HG02885 (cell line): ENCODE measurements around the gene CDH4.

Experiments used
- ATAC-seq: cut with Tn5 transposase; IDR thresholded peaks from one replicate; pipeline ENCODE4 v1.9.1; 2021; ENCODE audit warnings: mild to moderate bottlenecking; ENCODE audit not compliant: unreplicated experiment, poor library complexity

The CDH4 gene

DNA sequence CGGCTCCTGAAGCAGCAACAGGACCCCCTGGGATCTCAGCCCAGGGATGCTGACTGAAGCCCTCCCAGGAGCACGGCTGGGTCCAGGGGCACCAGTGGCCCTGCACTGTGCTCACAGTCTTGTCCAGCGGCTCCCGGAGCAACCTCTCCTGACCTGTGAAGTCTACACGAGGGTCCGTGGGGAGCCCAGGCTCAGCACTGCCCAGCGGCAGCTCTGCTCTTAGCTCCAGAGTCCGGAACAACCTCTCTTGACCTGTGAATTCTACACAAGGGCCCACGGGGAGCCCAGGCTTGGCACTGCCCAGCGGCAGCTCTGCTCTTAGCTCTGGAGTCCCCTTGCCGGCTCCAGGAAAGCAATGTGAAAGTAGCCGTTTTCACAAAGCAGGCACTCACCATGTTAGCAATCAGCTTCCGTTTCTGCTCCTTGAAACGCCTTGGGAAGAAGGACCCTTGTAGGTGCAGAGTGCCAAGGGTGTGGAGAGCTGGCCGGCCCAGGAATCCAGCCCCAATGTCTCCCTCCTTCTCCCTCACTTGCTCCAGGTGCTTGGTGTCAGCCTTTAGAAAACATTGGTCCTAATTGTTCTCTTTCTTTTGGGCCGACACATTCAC lies 310.9 kb downstream of the CDH4 start:
- ATAC-seq: no peak

GRCh38 chr20:61564628-61565027 lies 312.6 kb downstream of the CDH4 start:
- no peak for ATAC-seq

- ATAC-seq: no peak
Measured at GRCh38 chr20:61565791-61566190, 313.7 kb downstream of the CDH4 start.

- no peak for ATAC-seq
Measured at GRCh38 chr20:61566691-61567090, 314.6 kb downstream of the CDH4 start.

- no peak for ATAC-seq
Measured at GRCh38 chr20:61567204-61567603, 315.1 kb downstream of the CDH4 start.

DNA sequence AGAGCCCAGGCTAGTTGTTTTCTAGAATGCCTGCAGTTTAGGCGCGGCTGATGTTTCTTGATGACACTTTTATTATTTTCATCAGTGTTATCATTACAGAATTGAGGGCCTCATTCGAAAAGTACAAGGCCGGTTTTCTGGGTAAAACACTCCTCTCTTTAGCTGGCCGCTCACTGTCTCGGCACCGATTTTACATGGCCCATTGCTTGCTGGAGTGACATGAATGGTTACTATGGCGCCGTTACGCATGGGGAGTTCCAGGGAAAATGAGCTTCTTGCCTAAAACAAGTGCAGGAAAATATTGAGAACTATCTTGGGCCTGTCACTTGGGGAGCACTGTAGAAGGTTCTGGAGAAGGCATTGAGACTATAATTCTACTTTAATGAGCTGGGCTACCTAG lies 317.8 kb downstream of the CDH4 start:
- ATAC-seq: no peak

DNA sequence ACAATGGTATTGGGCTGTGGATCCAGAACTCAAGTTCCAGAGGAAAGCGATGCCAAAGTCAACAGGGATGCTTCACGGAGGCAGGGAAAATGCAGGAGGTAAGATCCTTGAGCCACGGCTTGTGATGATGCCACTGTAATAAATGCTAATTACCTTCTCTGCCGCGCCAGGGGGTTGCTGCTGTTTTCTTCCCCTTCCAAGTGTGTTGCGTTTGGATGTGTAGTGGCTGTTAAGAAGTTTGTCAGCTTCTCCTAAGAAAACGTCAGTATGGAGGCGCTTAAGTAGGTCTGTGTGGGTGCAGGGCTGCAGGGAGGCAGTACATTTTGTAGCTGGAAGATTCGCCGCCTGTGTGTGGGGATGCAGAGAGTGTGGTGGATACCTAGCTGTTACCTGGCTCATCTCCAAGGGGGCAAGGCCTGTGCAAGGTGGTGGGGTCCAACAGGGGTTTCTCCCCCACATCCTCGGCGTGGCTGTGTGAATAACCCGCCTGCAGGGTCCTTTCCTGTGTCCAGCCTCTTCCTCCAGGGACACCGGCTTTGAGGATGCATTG lies 318.7 kb downstream of the CDH4 start:
- ATAC-seq: no peak

- no peak for ATAC-seq
Measured at GRCh38 chr20:61571221-61571620, 319.2 kb downstream of the CDH4 start.

GRCh38 chr20:61571916-61572711 lies 320.1 kb downstream of the CDH4 start:
- no peak for ATAC-seq

DNA sequence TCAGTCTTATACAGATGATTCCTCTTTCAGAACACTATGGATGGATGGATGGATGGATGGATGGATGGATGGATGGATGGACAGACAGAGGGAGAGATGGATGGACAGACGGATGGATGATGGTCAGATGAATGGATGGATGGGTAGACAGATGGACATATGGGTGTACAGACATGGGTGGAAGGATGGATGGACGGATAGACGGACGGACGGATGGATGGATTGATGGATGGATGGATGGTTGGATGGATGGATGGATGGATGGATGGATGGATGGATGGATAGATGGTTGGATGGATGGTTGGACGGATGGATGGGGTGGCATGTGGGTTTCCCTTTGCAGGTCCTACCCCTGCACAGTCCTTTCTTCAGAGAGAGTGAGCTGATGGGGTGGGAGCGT lies 320.7 kb downstream of the CDH4 start:
- no peak for ATAC-seq

- no peak for ATAC-seq
Measured at GRCh38 chr20:61573415-61574305, 321.6 kb downstream of the CDH4 start.

DNA sequence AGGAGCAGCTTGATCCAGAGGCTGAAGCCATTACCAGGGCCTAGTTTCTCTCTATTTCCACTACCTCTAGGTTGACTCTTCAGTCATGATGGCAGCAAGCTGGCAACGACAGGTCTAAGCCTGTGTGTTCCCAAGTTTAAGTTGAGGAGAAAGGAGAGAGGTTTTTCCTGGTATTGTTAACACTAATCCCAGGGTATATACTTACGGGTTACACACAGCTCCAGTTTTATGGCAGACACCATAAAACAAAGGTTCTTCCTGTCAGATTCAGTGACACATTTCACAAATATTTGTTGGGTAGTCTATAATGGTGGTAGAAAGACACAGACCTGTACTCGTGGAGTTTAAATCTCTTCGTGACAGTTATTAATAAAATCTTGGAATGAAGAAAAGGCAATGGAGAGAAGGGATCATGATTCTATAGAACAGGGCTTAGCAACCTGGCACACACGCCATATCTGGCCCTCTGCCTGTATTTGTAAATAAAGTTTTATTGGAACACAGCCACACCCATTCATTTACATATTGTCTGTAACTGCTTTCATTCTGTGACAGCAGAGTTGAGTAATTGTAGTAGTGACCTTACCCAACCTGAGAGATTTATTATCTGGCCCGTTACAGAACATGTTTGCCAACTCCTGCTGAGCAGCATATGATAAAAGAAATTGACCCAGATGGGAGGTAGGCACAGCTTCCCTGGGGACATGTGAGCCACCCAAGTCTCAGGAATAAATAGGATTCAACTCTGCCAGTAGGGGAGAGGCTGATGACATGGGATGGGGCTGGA lies 323.3 kb downstream of the CDH4 start:
- no peak for ATAC-seq

DNA sequence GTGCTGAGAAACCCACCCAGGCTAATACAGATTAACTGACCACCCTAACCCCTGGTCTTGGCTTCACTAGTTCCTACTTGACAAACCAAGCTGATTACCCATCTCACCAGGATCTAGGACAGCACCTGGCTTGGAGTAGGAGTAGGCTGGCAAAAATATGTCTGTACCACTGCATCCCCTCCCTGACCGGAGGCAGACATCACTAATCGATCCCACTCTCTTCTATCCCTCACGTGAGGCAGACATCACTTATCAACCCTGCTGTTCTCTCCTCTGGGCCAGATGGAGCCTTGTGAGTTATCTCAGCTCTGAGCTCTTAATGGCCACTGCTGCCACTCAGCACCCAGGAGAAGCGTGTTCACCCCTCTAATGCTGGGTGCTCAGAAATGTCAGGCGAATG lies 324.3 kb downstream of the CDH4 start:
- no peak for ATAC-seq

DNA sequence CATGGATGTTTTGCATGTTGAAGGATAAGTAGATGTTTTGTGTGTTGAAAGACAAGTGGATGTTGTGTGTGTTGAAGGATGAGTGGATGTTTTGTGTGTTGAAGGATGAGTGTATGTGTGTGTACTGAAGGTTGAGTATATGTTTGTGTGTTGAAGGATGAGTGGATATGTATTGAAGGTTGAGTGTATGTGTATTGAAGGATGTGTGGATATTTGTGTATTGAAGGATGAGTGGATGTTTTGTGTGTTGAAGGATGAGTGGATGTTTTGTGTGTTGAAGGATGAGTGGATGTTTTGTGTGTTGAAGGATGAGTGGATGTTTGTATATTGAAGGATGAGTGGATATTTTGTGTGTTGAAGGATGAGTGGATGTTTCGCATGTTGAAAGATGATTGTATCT lies 325.0 kb downstream of the CDH4 start:
- ATAC-seq: no peak

- no peak for ATAC-seq
Measured at GRCh38 chr20:61579908-61580307, 327.8 kb downstream of the CDH4 start.

DNA sequence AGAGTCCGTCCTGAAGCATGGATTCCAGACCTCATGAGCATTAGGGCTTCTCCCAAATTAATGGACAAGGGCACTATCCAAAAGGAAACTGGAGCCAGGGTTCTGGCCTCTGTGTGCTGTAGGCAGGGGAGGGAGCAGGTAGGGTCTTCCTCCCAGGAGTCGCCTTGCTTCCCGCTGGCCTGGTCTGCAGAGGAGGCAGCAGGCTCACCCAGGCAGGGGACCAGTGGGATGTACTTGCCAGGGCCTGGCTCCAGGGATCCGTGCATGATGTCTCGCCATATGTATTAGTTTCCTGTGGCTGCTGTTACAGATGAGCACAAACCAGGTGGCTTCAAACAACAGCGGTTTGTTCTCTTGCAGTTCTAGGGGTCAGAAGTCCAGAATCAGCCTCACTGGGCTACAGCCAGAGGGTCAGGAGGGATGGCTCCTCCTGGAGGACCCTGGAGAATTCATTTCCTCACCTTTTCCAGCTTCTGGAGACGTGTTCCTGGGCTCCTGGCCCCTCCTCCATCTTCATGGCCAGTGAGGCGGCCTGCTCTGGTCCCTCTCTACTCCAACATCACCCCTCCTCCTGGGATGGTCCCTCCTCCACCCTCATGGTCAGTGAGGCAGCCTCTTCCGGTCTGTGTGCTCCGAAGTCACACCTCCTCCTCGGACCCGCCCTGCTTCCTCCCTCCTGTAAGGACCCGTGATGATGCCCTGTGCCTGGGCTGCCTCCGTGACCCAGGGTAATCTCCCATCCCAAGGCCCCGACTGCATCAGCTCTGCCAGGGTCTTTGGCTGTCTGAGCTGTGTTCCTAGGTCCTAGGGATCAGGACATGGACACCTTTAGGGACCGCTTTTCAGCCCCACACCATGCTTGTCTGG lies 329.1 kb downstream of the CDH4 start:
- ATAC-seq: no peak

DNA sequence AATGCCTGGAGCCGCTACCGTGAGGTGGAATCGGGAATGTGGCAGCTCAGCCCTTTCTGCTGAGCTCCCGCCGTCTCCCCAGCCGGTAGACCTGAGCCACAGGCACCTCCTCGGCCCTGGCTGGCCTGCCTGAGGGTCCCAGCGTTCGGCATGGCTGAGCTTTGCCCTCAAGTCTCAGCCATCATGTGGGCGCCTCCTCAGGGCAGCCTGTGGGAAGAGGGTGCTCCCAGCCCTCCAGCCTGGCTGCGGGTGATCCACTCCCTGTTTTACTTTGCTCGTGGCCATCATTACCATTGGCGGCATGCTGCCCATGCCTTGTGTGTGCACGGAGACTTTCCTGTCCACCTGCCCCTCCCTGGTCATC lies 329.7 kb downstream of the CDH4 start:
- no peak for ATAC-seq

DNA sequence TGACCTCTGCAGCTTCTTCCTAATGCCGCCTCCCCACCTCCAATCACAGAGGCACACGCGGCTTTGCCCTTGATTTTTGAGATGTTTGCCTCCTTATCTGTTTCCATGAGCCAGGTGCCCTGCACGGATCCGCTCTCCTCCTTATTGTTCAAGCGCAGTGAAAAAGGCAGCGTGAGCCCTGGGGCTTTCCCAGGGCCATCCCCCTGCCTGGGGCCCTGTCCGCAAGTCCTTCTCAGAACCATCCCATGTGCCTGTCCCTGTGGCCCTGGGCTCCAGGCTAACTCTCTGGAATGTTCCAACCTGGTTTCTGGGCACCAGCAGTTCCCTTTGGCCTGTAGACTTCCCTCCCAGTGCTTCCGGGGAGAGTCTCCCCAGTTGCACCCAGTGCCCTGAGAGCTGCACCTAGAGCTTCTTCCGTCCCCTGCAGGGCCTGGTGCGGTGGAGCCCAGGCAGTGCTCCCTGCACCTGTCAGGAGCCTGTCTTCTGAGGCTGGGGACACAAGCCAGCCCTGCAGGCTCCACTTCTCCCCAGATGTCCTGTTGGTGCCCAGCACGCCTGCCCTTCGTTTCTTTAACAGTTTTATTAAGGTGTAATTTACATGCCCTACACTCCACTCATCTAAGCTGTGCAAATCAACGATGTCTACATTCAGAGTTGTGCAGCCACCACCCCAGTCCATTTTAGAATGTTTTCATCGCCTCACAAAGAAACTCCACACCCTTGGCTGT lies 330.3 kb downstream of the CDH4 start:
- ATAC-seq: no peak

GRCh38 chr20:61583356-61583755 lies 331.3 kb downstream of the CDH4 start:
- no peak for ATAC-seq
